PC-9 (cell line): Measurements from ENCODE around the gene USP48. TPM values are rescaled to one million over a fixed set of nuclear protein-coding genes. Genes with fewer than 3 reads are reported as not detected.

Experiments
- BruUV-seq: library from RNA; stranded (reverse); fragments of 400-500 nt; replicated peaks from 2 replicates; lab custom pipeline; 2021; lab: Mats Ljungman, UMichigan
- CTCF ChIA-PET: fragments of 300-600 bp; sonication (Branson Sonifier 250); formaldehyde crosslinking; loops from one replicate; lab custom pipeline; 2022; ENCODE audit warnings: antibody characterized with exemption; lab: Charles Lee
- POLR2A ChIA-PET: fragments of 300-600 bp; sonication (Branson Sonifier 250); formaldehyde crosslinking; loops from one replicate; lab custom pipeline; 2022; ENCODE audit warnings: antibody characterized with exemption; ENCODE audit not compliant: unreplicated experiment; lab: Charles Lee
- DNase-seq, 2 experiments: peaks; one replicate each; pipeline versions ENCODE4 v3.0.0 to v3.0.0-alpha.2; 2015 to 2022; ENCODE audit warnings: mixed read lengths in 1 of 2
- H2AFZ ChIP-seq: fragments of 200-600 bp; sonication (generic); 2 replicates; pipeline ENCODE4 v1.8.1; 2017; ENCODE audit warnings: antibody characterized with exemption
- H3F3A ChIP-seq: fragments of 200-600 bp; sonication (generic); 2 replicates; pipeline ENCODE4 v1.8.1; 2017; ENCODE audit warnings: antibody characterized with exemption, mild to moderate bottlenecking, low read depth; ENCODE audit not compliant: insufficient read depth
- H3K27ac ChIP-seq: fragments of 200-600 bp; sonication (generic); 2 replicates; pipeline ENCODE4 v1.6.1; 2016; ENCODE audit warnings: mixed run types
- H3K27me3 ChIP-seq: fragments of 200-600 bp; sonication (generic); 2 replicates; pipeline ENCODE4 v1.6.1; 2016; ENCODE audit warnings: low read depth, mixed run types; ENCODE audit not compliant: insufficient read depth
- H3K36me3 ChIP-seq: fragments of 200-600 bp; sonication (generic); 2 replicates; pipeline ENCODE4 v1.6.1; 2016; ENCODE audit warnings: low read depth, mixed run types
- H3K4me1 ChIP-seq: fragments of 200-600 bp; sonication (generic); replicated peaks from 2 replicates; pipeline ENCODE4 v1.6.1; 2016; ENCODE audit warnings: mixed run types; ENCODE audit not compliant: insufficient read depth
- H3K4me2 ChIP-seq: fragments of 200-600 bp; sonication (generic); 2 replicates; pipeline ENCODE4 v1.6.1; 2017; ENCODE audit warnings: mixed run types
- H3K4me3 ChIP-seq: fragments of 200-600 bp; sonication (generic); 2 replicates; pipeline ENCODE4 v1.6.1; 2016; ENCODE audit warnings: mixed run types
- H3K79me2 ChIP-seq: fragments of 200-600 bp; sonication (generic); 2 replicates; pipeline ENCODE4 v1.6.1; 2017; ENCODE audit warnings: low read depth, mixed run types
- H3K9me2 ChIP-seq: fragments of 200-600 bp; sonication (generic); 2 replicates; pipeline ENCODE4 v1.8.1; 2017; ENCODE audit warnings: mild to moderate bottlenecking; ENCODE audit not compliant: insufficient read depth
- H3K9me3 ChIP-seq: fragments of 200-600 bp; sonication (generic); 2 replicates; pipeline ENCODE4 v1.8.1; 2016; ENCODE audit warnings: low read depth; ENCODE audit not compliant: insufficient read depth
- H4K20me1 ChIP-seq: fragments of 200-600 bp; sonication (generic); 2 replicates; pipeline ENCODE4 v1.8.1; 2017; ENCODE audit not compliant: insufficient read depth
- CTCF ChIP-seq: fragments of 200-600 bp; sonication (generic); conservative IDR thresholded peaks from 2 replicates; pipeline ENCODE4 v1.6.1; 2017; ENCODE audit warnings: mixed run types, antibody characterized with exemption, mild to moderate bottlenecking, moderate library complexity
- EZH2 ChIP-seq: fragments of 200-600 bp; sonication (generic); IDR thresholded peaks from 2 replicates; pipeline ENCODE4 v1.8.0; 2017; ENCODE audit warnings: antibody characterized with exemption, low read depth
- intact Hi-C: fragments of 100-400 bp; cut with micrococcal nuclease; formaldehyde crosslinking; loops from one replicate; pipeline ENCODE4 v1.10.0; 2022; ENCODE audit not compliant: unreplicated experiment
- total RNA-seq: library from RNA; stranded (reverse); gene quantifications from 2 replicates; pipeline ENCODE4 v1.2.3, GENCODE V29; 2021

The USP48 gene
- total RNA-seq, 1 experiment from 2014 or later: 63.1 TPM

GRCh38 chr1:21655259-21655658, 127.7 kb downstream of the USP48 start:
- H3K4me3 ChIP-seq: no peak overlapping the region
- no peak for DNase-seq
- no TSS peak for BruUV-seq
- H3K4me1 ChIP-seq: peaks cover 35% of the 10 kb centered on the region
- no peaks in the 10 kb centered on the region for H3K79me2 ChIP-seq
- TF ChIP-seq EZH2 (no peak), CTCF (no peak)
- H3K4me2 ChIP-seq: no peak overlapping the region; the same call in 1 of the 2 replicates
- intact Hi-C loops: loop anchor here (5.0 kb wide), 4 partner anchors 43 to 423 kb away; partner anchors contain the start of gene ALPL
- ChIA-PET CTCF (interaction anchor here (0.7 kb wide), 1 partner anchor 33 kb away, joined by 7 read pairs; no protein-coding TSS in a partner anchor), POLR2A (interaction anchor here (0.6 kb wide), 1 partner anchor 48 kb away, joined by 3 read pairs; no protein-coding TSS in a partner anchor)
- H3K27me3 ChIP-seq: no peaks in the 10 kb centered on the region
- no peaks in the 10 kb centered on the region for H3K9me2 ChIP-seq
- no peaks in the 10 kb centered on the region for H3K9me3 ChIP-seq
- H3F3A ChIP-seq: peaks cover 13% of the 10 kb centered on the region; the same call in 1 of the 2 replicates
- no peaks in the 10 kb centered on the region for H4K20me1 ChIP-seq
- no peak overlapping the region for H3K27ac ChIP-seq
- H3K36me3 ChIP-seq: no peaks in the 10 kb centered on the region
- no peak overlapping the region for H2AFZ ChIP-seq

- no peak for TF ChIP-seq CTCF
- TF ChIP-seq EZH2: no peak
- no peak overlapping the region for H3K4me2 ChIP-seq
- H3K4me1 ChIP-seq: peaks cover 35% of the 10 kb centered on the region
- no peaks in the 10 kb centered on the region for H3K27me3 ChIP-seq
- intact Hi-C loops: no loop called here
- peaks cover 13% of the 10 kb centered on the region; the same call in 1 of the 2 replicates for H3F3A ChIP-seq
- no peaks in the 10 kb centered on the region for H3K9me3 ChIP-seq
- no peaks in the 10 kb centered on the region for H4K20me1 ChIP-seq
- no TSS peak for BruUV-seq
- H3K9me2 ChIP-seq: no peaks in the 10 kb centered on the region
- H3K27ac ChIP-seq: no peak overlapping the region
- ChIA-PET CTCF (no interaction called here), POLR2A (no interaction called here)
- no peak overlapping the region for H3K4me3 ChIP-seq
- no peaks in the 10 kb centered on the region for H3K79me2 ChIP-seq
- no peak for DNase-seq
- no peaks in the 10 kb centered on the region for H3K36me3 ChIP-seq
- no peak overlapping the region for H2AFZ ChIP-seq
Observed at GRCh38 chr1:21654209-21654608, 128.7 kb downstream of the USP48 start.

GRCh38 chr1:21653744-21654100, 129.2 kb downstream of the USP48 start:
- DNase-seq: no peak
- intact Hi-C loops: no loop called here
- Histone ChIP-seq H3K4me2 (no peak overlapping the region), H3F3A (peaks cover 13% of the 10 kb centered on the region; the same call in 1 of the 2 replicates), H3K36me3 (no peaks in the 10 kb centered on the region), H3K4me3 (no peak overlapping the region), H3K79me2 (no peaks in the 10 kb centered on the region), H3K27me3 (no peaks in the 10 kb centered on the region), H3K4me1 (peaks cover 35% of the 10 kb centered on the region), H3K9me3 (no peaks in the 10 kb centered on the region), H4K20me1 (no peaks in the 10 kb centered on the region), H3K9me2 (no peaks in the 10 kb centered on the region), H3K27ac (no peak overlapping the region), H2AFZ (no peak overlapping the region)
- TF ChIP-seq EZH2 (no peak), CTCF (no peak)
- no TSS peak for BruUV-seq
- ChIA-PET POLR2A (no interaction called here), CTCF (no interaction called here)
